K562 (cell line): ENCODE data around the gene CDHR1.

Source experiments
- BDP1 ChIP-seq: IDR thresholded peaks from 3 replicates; pipeline ENCODE4 v1.6.1; 2011; ENCODE audit not compliant: insufficient read length, insufficient read depth
- CBX1 ChIP-seq: sonication (generic); IDR thresholded peaks from 2 replicates; pipeline ENCODE4 v1.6.1; 2016; ENCODE audit warnings: antibody characterized with exemption, low read depth, mild to moderate bottlenecking
- EP300 ChIP-seq: IDR thresholded peaks from 2 replicates; pipeline ENCODE4 v1.6.1; 2012; ENCODE audit warnings: low read length, improper control_type of control experiment
- EZH2 ChIP-seq: IDR thresholded peaks from 2 replicates; pipeline ENCODE4 v1.6.1; 2012; ENCODE audit warnings: low read depth, mild to moderate bottlenecking, inconsistent platforms, low read length, borderline replicate concordance
- FOSL1 ChIP-seq: fragments of 200-800 bp; sonication (Bioruptor generic); conservative IDR thresholded peaks from 2 replicates; pipeline ENCODE4 v1.6.1; 2016; ENCODE audit warnings: missing genetic modification characterization, missing compliant biosample characterization
- NCOR1 ChIP-seq: fragments of 450-650 bp; IDR thresholded peaks from 2 replicates; pipeline ENCODE4 v1.6.1; 2016; ENCODE audit warnings: mild to moderate bottlenecking, moderate library complexity
- PHB2 ChIP-seq: fragments of 450-650 bp; IDR thresholded peaks from 2 replicates; pipeline ENCODE4 v1.6.1; 2017; ENCODE audit warnings: low read depth
- SP1 ChIP-seq: sonication (generic); formaldehyde crosslinking; IDR thresholded peaks from 2 replicates; pipeline ENCODE4 v1.8.1; 2022; ENCODE audit warnings: mild to moderate bottlenecking, missing genetic modification reagents
- ZNF274 ChIP-seq: IDR thresholded peaks from 2 replicates; pipeline ENCODE4 v1.6.1; 2011; ENCODE audit warnings: low read depth, mild to moderate bottlenecking, low read length, moderate library complexity, borderline replicate concordance
- ZNF311 ChIP-seq: fragments of 250-450 bp; sonication (Bioruptor Pico); IDR thresholded peaks from 2 replicates; pipeline ENCODE4 v1.4.0; 2020; ENCODE audit warnings: mild to moderate bottlenecking, moderate library complexity
- TF ChIP-seq, protein P1 (sequence below): IDR thresholded peaks from 2 replicates; pipeline ENCODE4 v1.6.1; 2014; ENCODE audit warnings: antibody characterized with exemption
- TF ChIP-seq, protein P2 (sequence below), 3 experiments: IDR thresholded peaks in 2 of 3; conservative IDR thresholded peaks in 1 of 3; 2 replicates each; pipeline ENCODE4 v1.5.1; 2011 to 2012; ENCODE audit warnings: low read length in 3 of 3, mild to moderate bottlenecking in 3 of 3, control low read depth in 2 of 3, improper control_type of control experiment in 1 of 3, inconsistent platforms in 1 of 3, low read depth in 1 of 3, mixed read lengths in 1 of 3, moderate library complexity in 1 of 3; ENCODE audit not compliant: insufficient read depth in 2 of 3
- TF ChIP-seq, protein P3 (sequence below): sonication (generic); formaldehyde crosslinking; IDR thresholded peaks from 2 replicates; pipeline ENCODE4 v1.8.0; 2022; ENCODE audit warnings: mild to moderate bottlenecking, missing genetic modification reagents

DNA sequence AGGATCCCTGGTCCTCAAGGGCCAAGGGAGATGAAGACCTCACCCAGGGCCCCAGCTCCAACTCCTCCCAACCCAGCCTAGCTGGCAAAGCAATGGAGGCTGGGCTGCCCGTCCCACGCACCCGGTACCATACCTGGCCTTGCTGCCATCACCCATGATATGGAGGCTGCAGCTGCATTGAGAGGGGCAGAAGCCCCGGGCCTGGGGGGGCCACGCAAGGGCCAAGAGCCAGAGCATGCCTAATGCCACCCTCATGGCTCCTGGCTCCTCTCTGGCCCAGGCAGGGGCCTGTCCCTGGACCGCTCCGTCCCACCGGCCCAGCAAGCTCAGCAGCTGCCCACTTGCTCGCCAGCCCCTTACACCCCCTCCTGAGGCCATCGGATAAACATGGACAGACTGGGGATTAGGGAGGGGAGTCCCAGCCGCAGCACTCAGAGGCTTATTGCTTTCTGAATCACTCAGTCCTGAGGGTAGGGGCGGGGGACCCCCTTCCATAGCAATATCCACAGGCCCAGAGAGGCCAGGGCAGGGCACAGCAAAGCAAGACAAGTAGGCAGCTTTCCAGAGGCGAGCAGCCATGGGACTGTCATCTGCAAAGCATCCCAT, 47.0 kb downstream of the CDHR1 start, which contains the start of gene LRIT1:
- TF ChIP-seq FOSL1 (tag): no peak
- no peak for TF ChIP-seq CBX1
- TF ChIP-seq SP1 (CRISPR knock-in tag): no peak
- no peak for TF ChIP-seq EP300
- TF ChIP-seq ZNF311: no peak
- TF ChIP-seq EZH2: no peak
- TF ChIP-seq BDP1: no peak
- TF ChIP-seq, protein P1, sequence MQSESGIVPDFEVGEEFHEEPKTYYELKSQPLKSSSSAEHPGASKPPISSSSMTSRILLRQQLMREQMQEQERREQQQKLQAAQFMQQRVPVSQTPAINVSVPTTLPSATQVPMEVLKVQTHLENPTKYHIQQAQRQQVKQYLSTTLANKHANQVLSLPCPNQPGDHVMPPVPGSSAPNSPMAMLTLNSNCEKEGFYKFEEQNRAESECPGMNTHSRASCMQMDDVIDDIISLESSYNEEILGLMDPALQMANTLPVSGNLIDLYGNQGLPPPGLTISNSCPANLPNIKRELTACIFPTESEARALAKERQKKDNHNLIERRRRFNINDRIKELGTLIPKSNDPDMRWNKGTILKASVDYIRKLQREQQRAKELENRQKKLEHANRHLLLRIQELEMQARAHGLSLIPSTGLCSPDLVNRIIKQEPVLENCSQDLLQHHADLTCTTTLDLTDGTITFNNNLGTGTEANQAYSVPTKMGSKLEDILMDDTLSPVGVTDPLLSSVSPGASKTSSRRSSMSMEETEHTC: no peak
- TF ChIP-seq ZNF274: no peak
- TF ChIP-seq PHB2: no peak
- TF ChIP-seq, protein P2, sequence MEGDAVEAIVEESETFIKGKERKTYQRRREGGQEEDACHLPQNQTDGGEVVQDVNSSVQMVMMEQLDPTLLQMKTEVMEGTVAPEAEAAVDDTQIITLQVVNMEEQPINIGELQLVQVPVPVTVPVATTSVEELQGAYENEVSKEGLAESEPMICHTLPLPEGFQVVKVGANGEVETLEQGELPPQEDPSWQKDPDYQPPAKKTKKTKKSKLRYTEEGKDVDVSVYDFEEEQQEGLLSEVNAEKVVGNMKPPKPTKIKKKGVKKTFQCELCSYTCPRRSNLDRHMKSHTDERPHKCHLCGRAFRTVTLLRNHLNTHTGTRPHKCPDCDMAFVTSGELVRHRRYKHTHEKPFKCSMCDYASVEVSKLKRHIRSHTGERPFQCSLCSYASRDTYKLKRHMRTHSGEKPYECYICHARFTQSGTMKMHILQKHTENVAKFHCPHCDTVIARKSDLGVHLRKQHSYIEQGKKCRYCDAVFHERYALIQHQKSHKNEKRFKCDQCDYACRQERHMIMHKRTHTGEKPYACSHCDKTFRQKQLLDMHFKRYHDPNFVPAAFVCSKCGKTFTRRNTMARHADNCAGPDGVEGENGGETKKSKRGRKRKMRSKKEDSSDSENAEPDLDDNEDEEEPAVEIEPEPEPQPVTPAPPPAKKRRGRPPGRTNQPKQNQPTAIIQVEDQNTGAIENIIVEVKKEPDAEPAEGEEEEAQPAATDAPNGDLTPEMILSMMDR (IDR thresholded peaks at IDR 0.05 in 2 of 3, conservative IDR thresholded peaks at IDR 0.05 in 1 of 3; ENCODE audit: insufficient read depth in 2 of 3, low read depth in 1 of 3, low read length in 3 of 3): no peak
- TF ChIP-seq, protein P3, sequence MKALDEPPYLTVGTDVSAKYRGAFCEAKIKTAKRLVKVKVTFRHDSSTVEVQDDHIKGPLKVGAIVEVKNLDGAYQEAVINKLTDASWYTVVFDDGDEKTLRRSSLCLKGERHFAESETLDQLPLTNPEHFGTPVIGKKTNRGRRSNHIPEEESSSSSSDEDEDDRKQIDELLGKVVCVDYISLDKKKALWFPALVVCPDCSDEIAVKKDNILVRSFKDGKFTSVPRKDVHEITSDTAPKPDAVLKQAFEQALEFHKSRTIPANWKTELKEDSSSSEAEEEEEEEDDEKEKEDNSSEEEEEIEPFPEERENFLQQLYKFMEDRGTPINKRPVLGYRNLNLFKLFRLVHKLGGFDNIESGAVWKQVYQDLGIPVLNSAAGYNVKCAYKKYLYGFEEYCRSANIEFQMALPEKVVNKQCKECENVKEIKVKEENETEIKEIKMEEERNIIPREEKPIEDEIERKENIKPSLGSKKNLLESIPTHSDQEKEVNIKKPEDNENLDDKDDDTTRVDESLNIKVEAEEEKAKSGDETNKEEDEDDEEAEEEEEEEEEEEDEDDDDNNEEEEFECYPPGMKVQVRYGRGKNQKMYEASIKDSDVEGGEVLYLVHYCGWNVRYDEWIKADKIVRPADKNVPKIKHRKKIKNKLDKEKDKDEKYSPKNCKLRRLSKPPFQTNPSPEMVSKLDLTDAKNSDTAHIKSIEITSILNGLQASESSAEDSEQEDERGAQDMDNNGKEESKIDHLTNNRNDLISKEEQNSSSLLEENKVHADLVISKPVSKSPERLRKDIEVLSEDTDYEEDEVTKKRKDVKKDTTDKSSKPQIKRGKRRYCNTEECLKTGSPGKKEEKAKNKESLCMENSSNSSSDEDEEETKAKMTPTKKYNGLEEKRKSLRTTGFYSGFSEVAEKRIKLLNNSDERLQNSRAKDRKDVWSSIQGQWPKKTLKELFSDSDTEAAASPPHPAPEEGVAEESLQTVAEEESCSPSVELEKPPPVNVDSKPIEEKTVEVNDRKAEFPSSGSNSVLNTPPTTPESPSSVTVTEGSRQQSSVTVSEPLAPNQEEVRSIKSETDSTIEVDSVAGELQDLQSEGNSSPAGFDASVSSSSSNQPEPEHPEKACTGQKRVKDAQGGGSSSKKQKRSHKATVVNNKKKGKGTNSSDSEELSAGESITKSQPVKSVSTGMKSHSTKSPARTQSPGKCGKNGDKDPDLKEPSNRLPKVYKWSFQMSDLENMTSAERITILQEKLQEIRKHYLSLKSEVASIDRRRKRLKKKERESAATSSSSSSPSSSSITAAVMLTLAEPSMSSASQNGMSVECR: no peak
- TF ChIP-seq NCOR1: no peak
